ENCODE results near the gene PRSS16.
A peak's percentile ranks its signal among the peaks of the same experiment; 100 is the strongest.
"Not testable (repeated sequence)": the region's sequence is repeated elsewhere in the genome, so short reads cannot be mapped to it uniquely, and the experiment has no call there.

PRSS16 gene

GRCh38 chr6:27242589-27243265 is 4.8 kb upstream of the PRSS16 start:
- peak; percentile 45 for DNase-seq

GRCh38 chr6:27248783-27249182 is 1.3 kb downstream of the PRSS16 start:
- no peak for DNase-seq

- no peak for DNase-seq
These were observed 3.0 kb downstream of the PRSS16 start for GRCh38 chr6:27250277-27251111.

- DNase-seq, result peak; percentile 79
These were observed 3.7 kb downstream of the PRSS16 start for GRCh38 chr6:27251112-27251605.

- DNase-seq, result peak; percentile 94
These were observed 4.2 kb downstream of the PRSS16 start for GRCh38 chr6:27251606-27252251.

GRCh38 chr6:27254566-27254965 is 7.1 kb downstream of the PRSS16 start:
- DNase-seq, result no peak

- no peak for DNase-seq
These were observed 8.4 kb downstream of the PRSS16 start for GRCh38 chr6:27255866-27256265.

- DNase-seq, result no peak
These were observed 12.9 kb downstream of the PRSS16 start for GRCh38 chr6:27260369-27260768.

GRCh38 chr6:27260836-27261375 is 13.4 kb downstream of the PRSS16 start:
- DNase-seq, result no peak

- DNase-seq, result no peak
These were observed 16.4 kb downstream of the PRSS16 start for GRCh38 chr6:27263886-27264285.

- not testable (repeated sequence) for DNase-seq
These were observed 19.5 kb downstream of the PRSS16 start for GRCh38 chr6:27267003-27267402.

- no peak for DNase-seq
These were observed 20.4 kb downstream of the PRSS16 start for GRCh38 chr6:27267857-27268434.

GRCh38 chr6:27268803-27269202 is 21.3 kb downstream of the PRSS16 start:
- no peak for DNase-seq

- no peak for DNase-seq
These were observed 26.3 kb downstream of the PRSS16 start for GRCh38 chr6:27273783-27274182.

- DNase-seq, result peak; percentile 86
These were observed 27.8 kb downstream of the PRSS16 start for GRCh38 chr6:27275025-27275956.

- DNase-seq, result peak; percentile 24
These were observed 32.1 kb downstream of the PRSS16 start for GRCh38 chr6:27279513-27280063.

GRCh38 chr6:27280064-27280539 is 32.6 kb downstream of the PRSS16 start:
- peak; percentile 88 for DNase-seq

GRCh38 chr6:27280540-27281000 is 33.1 kb downstream of the PRSS16 start:
- no peak for DNase-seq

GRCh38 chr6:27281105-27281539 is 33.6 kb downstream of the PRSS16 start:
- DNase-seq, result peak; percentile 48

GRCh38 chr6:27281569-27281968 is 34.1 kb downstream of the PRSS16 start:
- DNase-seq, result no peak

- no peak for DNase-seq
These were observed 35.8 kb downstream of the PRSS16 start for GRCh38 chr6:27283279-27283678.

Data from OCI-M1 (cell line).